ENCODE data around the gene TMA7B. TPM values are rescaled to one million over a fixed set of nuclear protein-coding genes. Genes with fewer than 3 reads are reported as not detected.

The TMA7B gene
- total RNA-seq, 1 donor from 2014 or later, result not detected

DNA sequence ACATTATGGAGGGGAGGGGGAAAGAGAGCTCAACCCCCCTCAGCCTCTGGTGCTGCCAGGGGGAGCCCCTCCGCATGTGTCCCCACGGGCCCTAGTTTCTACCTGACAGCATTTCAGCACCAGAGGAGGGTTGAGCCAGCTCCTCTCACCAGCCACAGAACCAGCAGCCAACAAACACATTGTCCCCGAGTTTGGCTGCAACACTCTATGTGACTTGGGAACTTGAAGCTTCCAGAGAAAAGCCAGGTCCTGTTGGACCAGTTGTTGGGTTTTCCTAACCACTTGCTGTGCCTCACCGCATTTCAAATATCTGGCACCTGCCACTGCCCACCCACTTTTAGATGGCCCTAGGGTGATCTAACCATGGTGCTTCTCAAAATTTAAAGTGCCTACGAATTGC lies 13.5 kb downstream of the TMA7B start:
- H3K27me3 ChIP-seq (ENCODE audit: control insufficient read depth, insufficient read depth, low read length), result peaks cover 25% of the 10 kb centered on the region
- peak; percentile 55 for FAIRE-seq
- no peaks in the 10 kb centered on the region for H3K36me3 ChIP-seq (ENCODE audit: control insufficient read depth, insufficient read depth, low read length)
- DNase-seq (ENCODE audit: low read depth), result no peak
- no peak overlapping the region for H3K4me3 ChIP-seq (ENCODE audit: low read depth, low read length)
- TF ChIP-seq, protein P1, sequence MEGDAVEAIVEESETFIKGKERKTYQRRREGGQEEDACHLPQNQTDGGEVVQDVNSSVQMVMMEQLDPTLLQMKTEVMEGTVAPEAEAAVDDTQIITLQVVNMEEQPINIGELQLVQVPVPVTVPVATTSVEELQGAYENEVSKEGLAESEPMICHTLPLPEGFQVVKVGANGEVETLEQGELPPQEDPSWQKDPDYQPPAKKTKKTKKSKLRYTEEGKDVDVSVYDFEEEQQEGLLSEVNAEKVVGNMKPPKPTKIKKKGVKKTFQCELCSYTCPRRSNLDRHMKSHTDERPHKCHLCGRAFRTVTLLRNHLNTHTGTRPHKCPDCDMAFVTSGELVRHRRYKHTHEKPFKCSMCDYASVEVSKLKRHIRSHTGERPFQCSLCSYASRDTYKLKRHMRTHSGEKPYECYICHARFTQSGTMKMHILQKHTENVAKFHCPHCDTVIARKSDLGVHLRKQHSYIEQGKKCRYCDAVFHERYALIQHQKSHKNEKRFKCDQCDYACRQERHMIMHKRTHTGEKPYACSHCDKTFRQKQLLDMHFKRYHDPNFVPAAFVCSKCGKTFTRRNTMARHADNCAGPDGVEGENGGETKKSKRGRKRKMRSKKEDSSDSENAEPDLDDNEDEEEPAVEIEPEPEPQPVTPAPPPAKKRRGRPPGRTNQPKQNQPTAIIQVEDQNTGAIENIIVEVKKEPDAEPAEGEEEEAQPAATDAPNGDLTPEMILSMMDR (IDR thresholded peaks at IDR 0.05; ENCODE audit: insufficient read depth, low read length, severe bottlenecking), result no peak

DNA sequence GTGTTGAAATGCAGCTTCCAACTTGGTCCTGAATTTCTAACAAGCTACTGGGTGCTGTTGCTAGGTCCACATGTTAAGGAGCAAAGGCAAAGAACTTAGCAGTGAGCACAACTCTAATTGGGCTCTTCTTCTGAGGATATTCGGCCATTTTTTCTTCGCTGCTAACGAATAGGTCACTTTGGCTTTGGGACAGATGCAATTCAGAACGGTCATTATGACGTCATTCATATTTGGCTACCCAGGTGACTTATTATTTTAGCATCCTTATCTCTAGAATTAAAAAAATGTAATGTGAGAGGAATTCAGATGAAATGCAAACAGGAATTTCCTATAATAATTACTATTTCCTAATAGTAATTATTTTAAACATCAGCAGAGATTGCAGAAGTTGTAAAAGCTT lies 13.9 kb downstream of the TMA7B start:
- H3K36me3 ChIP-seq (ENCODE audit: control insufficient read depth, insufficient read depth, low read length), result no peaks in the 10 kb centered on the region
- TF ChIP-seq, protein P1 (IDR thresholded peaks at IDR 0.05; ENCODE audit: insufficient read depth, low read length, severe bottlenecking), result no peak
- DNase-seq (ENCODE audit: low read depth) (no peak), FAIRE-seq (no peak)
- H3K4me3 ChIP-seq (ENCODE audit: low read depth, low read length), result no peak overlapping the region
- H3K27me3 ChIP-seq (ENCODE audit: control insufficient read depth, insufficient read depth, low read length), result peaks cover 25% of the 10 kb centered on the region

DNA sequence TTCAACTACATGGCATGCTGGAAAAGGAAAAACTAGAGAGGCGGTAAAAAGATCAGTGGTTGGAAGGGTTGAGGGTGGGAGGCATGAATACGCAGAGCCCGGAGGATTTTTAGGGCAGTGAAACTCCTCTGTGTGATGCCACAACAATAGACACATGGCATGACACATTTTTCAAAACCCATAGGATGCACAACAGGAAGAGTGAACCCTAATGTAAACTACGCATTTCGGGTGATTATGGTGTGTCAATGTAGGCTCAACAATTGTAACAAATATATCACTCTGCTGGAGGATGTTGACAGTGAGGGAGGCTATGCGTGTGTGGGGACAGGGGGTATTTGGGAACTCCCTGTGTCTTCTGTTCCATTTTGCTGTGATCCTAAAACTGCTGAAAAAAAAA lies 18.9 kb downstream of the TMA7B start:
- DNase-seq (ENCODE audit: low read depth) (no peak), FAIRE-seq (no peak)
- TF ChIP-seq, protein P1 (IDR thresholded peaks at IDR 0.05; ENCODE audit: insufficient read depth, low read length, severe bottlenecking), result no peak
- H3K4me3 ChIP-seq (ENCODE audit: low read depth, low read length), result no peak overlapping the region
- H3K36me3 ChIP-seq (ENCODE audit: control insufficient read depth, insufficient read depth, low read length), result no peaks in the 10 kb centered on the region
- peaks cover 11% of the 10 kb centered on the region for H3K27me3 ChIP-seq (ENCODE audit: control insufficient read depth, insufficient read depth, low read length)

DNA sequence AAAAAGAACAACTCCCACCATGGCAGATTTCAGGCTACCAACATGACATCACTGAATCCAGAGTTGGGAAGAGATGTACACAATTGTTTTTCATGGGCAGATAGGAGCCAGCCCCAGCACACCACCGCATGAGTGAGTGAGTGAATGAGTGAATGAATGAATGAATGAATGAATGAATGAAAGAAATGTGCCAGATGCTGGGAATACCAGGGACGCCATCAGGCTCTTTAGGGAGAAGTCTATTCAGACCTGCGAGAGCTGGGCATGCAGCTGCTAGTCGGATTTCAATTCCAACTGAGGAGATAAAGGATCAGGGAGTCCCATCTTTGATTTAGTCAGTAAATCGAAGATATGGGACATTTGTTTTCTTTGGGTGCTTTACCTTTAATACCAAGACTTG lies 19.3 kb downstream of the TMA7B start:
- FAIRE-seq (no peak), DNase-seq (ENCODE audit: low read depth) (no peak)
- no peak overlapping the region for H3K4me3 ChIP-seq (ENCODE audit: low read depth, low read length)
- no peaks in the 10 kb centered on the region for H3K36me3 ChIP-seq (ENCODE audit: control insufficient read depth, insufficient read depth, low read length)
- peaks cover 10% of the 10 kb centered on the region for H3K27me3 ChIP-seq (ENCODE audit: control insufficient read depth, insufficient read depth, low read length)
- TF ChIP-seq, protein P1 (IDR thresholded peaks at IDR 0.05; ENCODE audit: insufficient read depth, low read length, severe bottlenecking), result no peak

DNA sequence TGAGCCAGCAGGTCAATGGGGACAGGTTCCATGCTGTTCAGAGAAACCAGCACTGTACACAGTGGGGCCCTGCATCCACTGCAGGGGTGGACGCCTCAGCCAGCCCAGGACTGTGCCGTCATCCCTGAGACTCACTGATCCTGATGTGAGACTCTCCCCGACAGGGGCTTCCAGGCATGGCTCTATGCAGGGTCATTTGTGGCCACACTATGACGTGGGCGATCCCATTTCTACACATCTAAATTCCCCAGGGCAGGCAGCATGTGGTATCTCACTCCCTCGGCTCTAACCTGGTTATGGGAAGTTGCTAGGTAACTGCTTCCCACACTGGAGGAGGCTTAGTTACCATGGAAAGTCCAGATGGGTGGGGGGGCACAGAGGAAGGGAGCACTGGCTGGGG lies 20.4 kb downstream of the TMA7B start:
- TF ChIP-seq, protein P1 (IDR thresholded peaks at IDR 0.05; ENCODE audit: insufficient read depth, low read length, severe bottlenecking), result no peak
- no peaks in the 10 kb centered on the region for H3K36me3 ChIP-seq (ENCODE audit: control insufficient read depth, insufficient read depth, low read length)
- FAIRE-seq (no peak), DNase-seq (ENCODE audit: low read depth) (no peak)
- no peak overlapping the region for H3K4me3 ChIP-seq (ENCODE audit: low read depth, low read length)
- H3K27me3 ChIP-seq (ENCODE audit: control insufficient read depth, insufficient read depth, low read length), result peaks cover 7% of the 10 kb centered on the region

DNA sequence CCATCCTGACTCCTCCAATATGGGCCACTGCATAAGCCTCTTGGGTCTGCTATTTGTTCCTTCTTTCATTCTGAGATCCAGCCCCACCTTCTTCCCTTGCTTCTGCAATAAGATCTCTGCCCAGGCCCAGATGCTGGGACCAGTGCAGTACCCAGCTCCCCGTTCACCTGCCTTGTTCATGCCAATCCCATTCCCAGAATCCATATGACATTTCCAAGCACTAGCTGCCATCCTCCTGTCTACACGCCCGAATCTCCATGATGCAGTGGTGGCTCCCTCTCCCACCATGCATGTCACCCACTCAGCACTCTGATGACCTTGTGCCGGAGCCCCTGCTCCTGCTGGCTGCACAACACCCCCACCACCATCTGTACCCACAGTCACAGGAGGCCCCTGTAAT lies 23.1 kb downstream of the TMA7B start:
- H3K4me3 ChIP-seq (ENCODE audit: low read depth, low read length), result no peak overlapping the region
- TF ChIP-seq, protein P1 (IDR thresholded peaks at IDR 0.05; ENCODE audit: insufficient read depth, low read length, severe bottlenecking), result no peak
- H3K36me3 ChIP-seq (ENCODE audit: control insufficient read depth, insufficient read depth, low read length), result no peaks in the 10 kb centered on the region
- H3K27me3 ChIP-seq (ENCODE audit: control insufficient read depth, insufficient read depth, low read length), result no peaks in the 10 kb centered on the region
- no peak for FAIRE-seq
- DNase-seq (ENCODE audit: low read depth), result no peak
